Stimulated activated CD8-positive, alpha-beta memory T cell treated with anti-CD3 and anti-CD28 coated beads, Interleukin-2, amount 100 ng/mL, for 48 hours (primary cell): ENCODE measurements around the gene TIMM13.

Experiments used
- DNase-seq, 2 donors: peaks; one replicate each; pipeline ENCODE4 v3.0.0-alpha.2; 2020; ENCODE audit warnings: low read depth in 2 of 2

TIMM13 gene

GRCh38 chr19:2454962-2455850, 27.8 kb upstream of the TIMM13 start:
- DNase-seq = no peak

- no peak for DNase-seq
These were observed 27.0 kb upstream of the TIMM13 start for GRCh38 chr19:2454199-2454961.

GRCh38 chr19:2453431-2454025, 26.1 kb upstream of the TIMM13 start:
- DNase-seq = no peak

GRCh38 chr19:2451741-2452140, 24.4 kb upstream of the TIMM13 start:
- no peak for DNase-seq

- no peak for DNase-seq
These were observed 23.8 kb upstream of the TIMM13 start for GRCh38 chr19:2451138-2451537.

GRCh38 chr19:2449019-2449418, 21.6 kb upstream of the TIMM13 start:
- no peak for DNase-seq

GRCh38 chr19:2446381-2446780, 19.0 kb upstream of the TIMM13 start:
- DNase-seq = no peak

- DNase-seq = no peak
These were observed 17.0 kb upstream of the TIMM13 start for GRCh38 chr19:2444251-2445002.

- DNase-seq = no peak
These were observed 16.4 kb upstream of the TIMM13 start for GRCh38 chr19:2443785-2444182.

- no peak for DNase-seq
These were observed 15.9 kb upstream of the TIMM13 start for GRCh38 chr19:2443116-2443784.

GRCh38 chr19:2441096-2441752, 13.8 kb upstream of the TIMM13 start:
- no peak for DNase-seq

- no peak for DNase-seq
These were observed 13.1 kb upstream of the TIMM13 start for GRCh38 chr19:2440515-2440914.

- DNase-seq = no peak
These were observed 10.8 kb upstream of the TIMM13 start for GRCh38 chr19:2438178-2438577.

GRCh38 chr19:2436926-2437325, 9.5 kb upstream of the TIMM13 start:
- DNase-seq = no peak

- no peak for DNase-seq
These were observed 9.0 kb upstream of the TIMM13 start for GRCh38 chr19:2436384-2436783.

- DNase-seq = no peak
These were observed 7.4 kb upstream of the TIMM13 start for GRCh38 chr19:2434721-2435265.

GRCh38 chr19:2434267-2434666, 6.9 kb upstream of the TIMM13 start:
- DNase-seq = no peak

- no peak for DNase-seq
These were observed 6.5 kb upstream of the TIMM13 start for GRCh38 chr19:2433854-2434253.

GRCh38 chr19:2432131-2432848, 4.9 kb upstream of the TIMM13 start:
- DNase-seq = no peak
